Fibroblast of villous mesenchyme (primary cell): Measurements from ENCODE around the gene GDF11. TPM values are rescaled to one million over a fixed set of nuclear protein-coding genes. Genes with fewer than 3 reads are reported as not detected.
"Not testable (repeated sequence)": the region's sequence is repeated elsewhere in the genome, so short reads cannot be mapped to it uniquely, and the experiment has no call there.

Source experiments
- DNase-seq: peaks from one replicate; pipeline ENCODE4 v3.0.0-alpha.2; 2010; ENCODE audit warnings: low read depth
- H3K4me3 ChIP-seq: 2 replicates; pipeline ENCODE4 v1.5.1; 2011; ENCODE audit warnings: low read depth, mild to moderate bottlenecking, low read length
- CTCF ChIP-seq: IDR thresholded peaks from 2 replicates; pipeline ENCODE4 v1.5.1; 2012; ENCODE audit warnings: low read depth, mild to moderate bottlenecking, low read length; ENCODE audit not compliant: insufficient read depth
- total RNA-seq: library from RNA; depleted of rRNA; stranded (reverse); fragments of >200 nt; gene quantifications from 2 replicates; pipeline ENCODE4 v1.2.3, GENCODE V29; 2012

Gene GDF11
- total RNA-seq, 1 donor, result 6.5 TPM

- peak; percentile 59 for DNase-seq
- TF ChIP-seq CTCF, result no peak
- no peak overlapping the region for H3K4me3 ChIP-seq
Observed at GRCh38 chr12:55755246-55755645, 12.3 kb downstream of the GDF11 start.

GRCh38 chr12:55757701-55758100 lies 14.8 kb downstream of the GDF11 start:
- DNase-seq, result no peak

GRCh38 chr12:55758575-55758974 lies 15.7 kb downstream of the GDF11 start:
- not testable (repeated sequence) for DNase-seq, H3K4me3 ChIP-seq

More at GRCh38 chr12:55757701-55758100, 14.8 kb downstream of the GDF11 start:
- no peak overlapping the region for H3K4me3 ChIP-seq
- no peak for TF ChIP-seq CTCF

- TF ChIP-seq CTCF, result no peak
- no peak overlapping the region for H3K4me3 ChIP-seq
- DNase-seq, result no peak
Observed at GRCh38 chr12:55760663-55761062, 17.7 kb downstream of the GDF11 start.

- no peak overlapping the region for H3K4me3 ChIP-seq
- DNase-seq, result no peak
- TF ChIP-seq CTCF, result no peak
Observed at GRCh38 chr12:55762646-55763045, 19.7 kb downstream of the GDF11 start.

GRCh38 chr12:55765736-55766290 lies 22.9 kb downstream of the GDF11 start:
- no peak for DNase-seq
- no peak for TF ChIP-seq CTCF
- H3K4me3 ChIP-seq, result no peak overlapping the region

- DNase-seq, result no peak
- TF ChIP-seq CTCF, result no peak
- H3K4me3 ChIP-seq, result no peak overlapping the region
Observed at GRCh38 chr12:55767156-55767555, 24.2 kb downstream of the GDF11 start.

- no peak for TF ChIP-seq CTCF
- no peak overlapping the region for H3K4me3 ChIP-seq
- no peak for DNase-seq
Observed at GRCh38 chr12:55771736-55772135, 28.8 kb downstream of the GDF11 start.
